ENCODE measurements around the gene LAMA2.

Gene LAMA2

GRCh38 chr6:129236001-129236517 lies 353.1 kb downstream of the LAMA2 start:
- no peak for DNase-seq

- DNase-seq: no peak
Measured at GRCh38 chr6:129238991-129239390, 356.1 kb downstream of the LAMA2 start.

- no peak for DNase-seq
Measured at GRCh38 chr6:129239825-129240491, 357.0 kb downstream of the LAMA2 start.

- no peak for DNase-seq
Measured at GRCh38 chr6:129240492-129240853, 357.5 kb downstream of the LAMA2 start.

- no peak for DNase-seq
Measured at GRCh38 chr6:129242546-129242945, 359.6 kb downstream of the LAMA2 start.

- no peak for DNase-seq
Measured at GRCh38 chr6:129243377-129243776, 360.4 kb downstream of the LAMA2 start.

- no peak for DNase-seq
Measured at GRCh38 chr6:129248946-129249345, 366.0 kb downstream of the LAMA2 start.

GRCh38 chr6:129251669-129252376 lies 368.9 kb downstream of the LAMA2 start:
- DNase-seq: peak; percentile 20

GRCh38 chr6:129252377-129253071 lies 369.6 kb downstream of the LAMA2 start:
- DNase-seq: no peak

- no peak for DNase-seq
Measured at GRCh38 chr6:129253242-129253641, 370.3 kb downstream of the LAMA2 start.

GRCh38 chr6:129253727-129254126 lies 370.8 kb downstream of the LAMA2 start:
- no peak for DNase-seq

- DNase-seq: no peak
Measured at GRCh38 chr6:129257196-129257595, 374.3 kb downstream of the LAMA2 start.

- DNase-seq: no peak
Measured at GRCh38 chr6:129262661-129263060, 379.7 kb downstream of the LAMA2 start.

- no peak for DNase-seq
Measured at GRCh38 chr6:129263176-129263575, 380.2 kb downstream of the LAMA2 start.

- DNase-seq: no peak
Measured at GRCh38 chr6:129264480-129265045, 381.6 kb downstream of the LAMA2 start.

- no peak for DNase-seq
Measured at GRCh38 chr6:129267028-129267427, 384.1 kb downstream of the LAMA2 start.

GRCh38 chr6:129269076-129269475 lies 386.1 kb downstream of the LAMA2 start:
- no peak for DNase-seq

GRCh38 chr6:129269891-129270290 lies 387.0 kb downstream of the LAMA2 start:
- no peak for DNase-seq

GRCh38 chr6:129270450-129270849 lies 387.5 kb downstream of the LAMA2 start:
- DNase-seq: no peak

- no peak for DNase-seq
Measured at GRCh38 chr6:129273161-129273560, 390.2 kb downstream of the LAMA2 start.

- DNase-seq: no peak
Measured at GRCh38 chr6:129276461-129276860, 393.5 kb downstream of the LAMA2 start.

GRCh38 chr6:129276986-129277385 lies 394.0 kb downstream of the LAMA2 start:
- no peak for DNase-seq

Measured in stimulated activated naive CD4-positive, alpha-beta T cell treated with Interleukin-2 at 50 U/mL for 16 hours (primary cell).